Liver (tissue), 3 donors: Measurements from ENCODE around the gene TFPI.

Experiments
- FOXA2 ChIP-seq: IDR thresholded peaks from 2 replicates; pipeline ENCODE4 v1.6.1; 2016; ENCODE audit warnings: antibody characterized with exemption
- JUND ChIP-seq, 2 donors: IDR thresholded peaks; 2 replicates each; pipeline ENCODE4 v1.6.1; 2016; ENCODE audit warnings: antibody characterized with exemption in 2 of 2
- MAX ChIP-seq: IDR thresholded peaks from 2 replicates; pipeline ENCODE4 v1.6.1; 2016; ENCODE audit warnings: antibody characterized with exemption
- TAF1 ChIP-seq: conservative IDR thresholded peaks from 2 replicates; pipeline ENCODE4 v1.6.1; 2016; ENCODE audit warnings: antibody characterized with exemption, mild to moderate bottlenecking
- YY1 ChIP-seq: IDR thresholded peaks from 2 replicates; pipeline ENCODE4 v1.6.1; 2016; ENCODE audit warnings: antibody characterized with exemption, mild to moderate bottlenecking
- TF ChIP-seq, protein P1 (sequence below): fragments of 150-350 bp; IDR thresholded peaks from 2 replicates; pipeline ENCODE4 v1.5.1; 2017; ENCODE audit warnings: improper control_type of control experiment, low read depth, low read length; ENCODE audit not compliant: missing input control
- donor health status: healthy.
- donor health status: healthy.

GRCh38 chr2:187483537-187483936 lies 70.7 kb downstream of the TFPI start:
- TF ChIP-seq MAX (no peak), JUND (IDR thresholded peaks at IDR 0.05) (no peak), TAF1 (no peak), YY1 (no peak), FOXA2 (no peak)
- TF ChIP-seq, protein P1, sequence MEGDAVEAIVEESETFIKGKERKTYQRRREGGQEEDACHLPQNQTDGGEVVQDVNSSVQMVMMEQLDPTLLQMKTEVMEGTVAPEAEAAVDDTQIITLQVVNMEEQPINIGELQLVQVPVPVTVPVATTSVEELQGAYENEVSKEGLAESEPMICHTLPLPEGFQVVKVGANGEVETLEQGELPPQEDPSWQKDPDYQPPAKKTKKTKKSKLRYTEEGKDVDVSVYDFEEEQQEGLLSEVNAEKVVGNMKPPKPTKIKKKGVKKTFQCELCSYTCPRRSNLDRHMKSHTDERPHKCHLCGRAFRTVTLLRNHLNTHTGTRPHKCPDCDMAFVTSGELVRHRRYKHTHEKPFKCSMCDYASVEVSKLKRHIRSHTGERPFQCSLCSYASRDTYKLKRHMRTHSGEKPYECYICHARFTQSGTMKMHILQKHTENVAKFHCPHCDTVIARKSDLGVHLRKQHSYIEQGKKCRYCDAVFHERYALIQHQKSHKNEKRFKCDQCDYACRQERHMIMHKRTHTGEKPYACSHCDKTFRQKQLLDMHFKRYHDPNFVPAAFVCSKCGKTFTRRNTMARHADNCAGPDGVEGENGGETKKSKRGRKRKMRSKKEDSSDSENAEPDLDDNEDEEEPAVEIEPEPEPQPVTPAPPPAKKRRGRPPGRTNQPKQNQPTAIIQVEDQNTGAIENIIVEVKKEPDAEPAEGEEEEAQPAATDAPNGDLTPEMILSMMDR, result no peak
